ENCODE results near the gene SLC35C1.

The SLC35C1 gene

GRCh38 chr11:45809456-45810395 lies 4.8 kb downstream of the SLC35C1 start:
- Histone ChIP-seq H3K79me2 (ENCODE audit: low read length) (peaks cover 43% of the 10 kb centered on the region), H3K9me3 (replicated peaks; ENCODE audit: insufficient read depth, low read length) (no peaks in the 10 kb centered on the region), H3F3A (ENCODE audit: insufficient read depth, low read length) (no peaks in the 10 kb centered on the region), H3K4me3 (ENCODE audit: low read length) (no peak overlapping the region), H3K9me2 (replicated peaks; ENCODE audit: insufficient read depth, low read length) (no peaks in the 10 kb centered on the region), H3K9ac (ENCODE audit: low read length) (no peak overlapping the region), H3K27ac (ENCODE audit: low read length) (no peak overlapping the region), H3K36me3 (replicated peaks; ENCODE audit: insufficient read depth, low read length) (no peaks in the 10 kb centered on the region), H3K27me3 (replicated peaks; ENCODE audit: insufficient read depth, low read length) (no peaks in the 10 kb centered on the region), H2AFZ (ENCODE audit: low read length) (no peak overlapping the region), H3K4me2 (ENCODE audit: low read depth, low read length) (no peak overlapping the region), H3K4me1 (ENCODE audit: low read length) (peaks cover 10% of the 10 kb centered on the region), H4K20me1 (ENCODE audit: insufficient read depth, low read length) (no peaks in the 10 kb centered on the region)
- TF ChIP-seq EZH2 (optimal IDR thresholded peaks at IDR 0.05; ENCODE audit: low read depth, low read length) (no peak), CTCF (IDR thresholded peaks at IDR 0.05; ENCODE audit: low read length) (no peak), EZH2phosphoT487 (IDR thresholded peaks at IDR 0.05; ENCODE audit: low read length) (no peak)
- DNase-seq: no peak

- no peak for DNase-seq
- H3K27me3 ChIP-seq (replicated peaks; ENCODE audit: insufficient read depth, low read length): no peaks in the 10 kb centered on the region
- no peak overlapping the region for H3K9ac ChIP-seq (ENCODE audit: low read length)
- H3K4me2 ChIP-seq (ENCODE audit: low read depth, low read length): no peak overlapping the region
- no peaks in the 10 kb centered on the region for H3K9me2 ChIP-seq (replicated peaks; ENCODE audit: insufficient read depth, low read length)
- H2AFZ ChIP-seq (ENCODE audit: low read length): no peak overlapping the region
- TF ChIP-seq CTCF (IDR thresholded peaks at IDR 0.05; ENCODE audit: low read length) (no peak), EZH2phosphoT487 (IDR thresholded peaks at IDR 0.05; ENCODE audit: low read length) (no peak), EZH2 (optimal IDR thresholded peaks at IDR 0.05; ENCODE audit: low read depth, low read length) (no peak)
- H3F3A ChIP-seq (ENCODE audit: insufficient read depth, low read length): no peaks in the 10 kb centered on the region
- H3K27ac ChIP-seq (ENCODE audit: low read length): no peak overlapping the region
- no peak overlapping the region for H3K4me3 ChIP-seq (ENCODE audit: low read length)
- peaks cover 39% of the 10 kb centered on the region for H3K79me2 ChIP-seq (ENCODE audit: low read length)
- H3K36me3 ChIP-seq (replicated peaks; ENCODE audit: insufficient read depth, low read length): no peaks in the 10 kb centered on the region
- no peaks in the 10 kb centered on the region for H4K20me1 ChIP-seq (ENCODE audit: insufficient read depth, low read length)
- peaks cover 10% of the 10 kb centered on the region for H3K4me1 ChIP-seq (ENCODE audit: low read length)
- no peaks in the 10 kb centered on the region for H3K9me3 ChIP-seq (replicated peaks; ENCODE audit: insufficient read depth, low read length)
Observed at GRCh38 chr11:45810431-45811108, 5.6 kb downstream of the SLC35C1 start.

- Histone ChIP-seq H3K27me3 (replicated peaks; ENCODE audit: insufficient read depth, low read length) (no peaks in the 10 kb centered on the region), H3K4me3 (ENCODE audit: low read length) (no peak overlapping the region), H3K9me3 (replicated peaks; ENCODE audit: insufficient read depth, low read length) (no peaks in the 10 kb centered on the region), H3K9me2 (replicated peaks; ENCODE audit: insufficient read depth, low read length) (no peaks in the 10 kb centered on the region), H3K4me2 (ENCODE audit: low read depth, low read length) (no peak overlapping the region), H3K4me1 (ENCODE audit: low read length) (peaks cover 12% of the 10 kb centered on the region), H3K27ac (ENCODE audit: low read length) (no peak overlapping the region), H3K79me2 (ENCODE audit: low read length) (peaks cover 34% of the 10 kb centered on the region), H3K9ac (ENCODE audit: low read length) (no peak overlapping the region), H4K20me1 (ENCODE audit: insufficient read depth, low read length) (no peaks in the 10 kb centered on the region), H3K36me3 (replicated peaks; ENCODE audit: insufficient read depth, low read length) (no peaks in the 10 kb centered on the region), H3F3A (ENCODE audit: insufficient read depth, low read length) (0 out of 2 replicates have a peak, but pooled peaks cover 3% of the 10 kb centered on the region), H2AFZ (ENCODE audit: low read length) (no peak overlapping the region)
- TF ChIP-seq CTCF (IDR thresholded peaks at IDR 0.05; ENCODE audit: low read length) (no peak), EZH2 (optimal IDR thresholded peaks at IDR 0.05; ENCODE audit: low read depth, low read length) (no peak), EZH2phosphoT487 (IDR thresholded peaks at IDR 0.05; ENCODE audit: low read length) (no peak)
- DNase-seq: no peak
Observed at GRCh38 chr11:45811109-45811435, 6.1 kb downstream of the SLC35C1 start.

Measured in MM.1S (cell line).